ENCODE data around the gene SAP30BP.

SAP30BP gene

DNA sequence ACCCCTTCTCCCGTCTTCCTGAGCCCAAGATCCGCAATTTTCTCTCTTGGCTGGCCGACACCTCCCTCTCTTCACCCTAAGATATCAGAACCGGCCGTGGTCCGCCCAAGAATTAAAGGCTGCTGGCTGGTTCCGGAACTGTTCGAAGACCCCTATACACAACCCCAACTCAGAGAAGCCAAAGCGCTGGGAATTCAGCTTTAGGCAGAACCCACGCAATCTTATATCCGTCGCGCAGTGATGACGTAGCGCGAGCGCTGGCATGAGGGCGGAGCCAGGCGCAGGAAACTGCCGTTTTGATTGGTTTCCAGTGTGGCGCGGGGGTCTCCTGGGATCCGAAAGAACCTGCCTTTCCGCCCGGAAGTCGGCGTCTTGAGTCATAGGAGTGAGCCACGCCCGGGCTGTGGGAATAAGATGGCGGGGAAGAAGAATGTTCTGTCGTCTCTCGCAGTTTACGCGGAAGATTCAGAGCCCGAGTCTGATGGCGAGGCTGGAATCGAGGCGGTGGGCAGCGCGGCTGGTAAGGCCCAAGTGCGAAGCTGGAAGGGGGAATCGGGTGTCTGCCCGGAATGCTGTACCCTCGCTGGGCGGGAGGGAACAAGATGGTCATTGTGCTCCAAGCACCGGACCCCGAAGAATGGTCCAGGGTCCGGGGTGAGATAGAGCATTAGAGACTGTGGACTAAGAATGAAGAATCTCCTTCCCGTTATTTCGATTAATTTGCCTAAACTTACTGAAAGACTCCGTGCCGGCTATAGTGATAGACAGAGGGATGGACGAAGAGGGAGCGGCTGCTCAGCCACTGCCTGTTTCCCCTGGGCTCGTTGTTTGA, at the start of gene SAP30BP, which contains the start of gene RECQL5:
TSS of gene SAP30BP (plus strand) at position 380 of the 832 bp plus-strand sequence. CDS start at position 415, 35 bp downstream.
TSS of gene RECQL5 (minus strand) at position 196 of the 832 bp plus-strand sequence. CDS start 597 bp downstream, outside the sequence.
- TF ChIP-seq, protein P1, sequence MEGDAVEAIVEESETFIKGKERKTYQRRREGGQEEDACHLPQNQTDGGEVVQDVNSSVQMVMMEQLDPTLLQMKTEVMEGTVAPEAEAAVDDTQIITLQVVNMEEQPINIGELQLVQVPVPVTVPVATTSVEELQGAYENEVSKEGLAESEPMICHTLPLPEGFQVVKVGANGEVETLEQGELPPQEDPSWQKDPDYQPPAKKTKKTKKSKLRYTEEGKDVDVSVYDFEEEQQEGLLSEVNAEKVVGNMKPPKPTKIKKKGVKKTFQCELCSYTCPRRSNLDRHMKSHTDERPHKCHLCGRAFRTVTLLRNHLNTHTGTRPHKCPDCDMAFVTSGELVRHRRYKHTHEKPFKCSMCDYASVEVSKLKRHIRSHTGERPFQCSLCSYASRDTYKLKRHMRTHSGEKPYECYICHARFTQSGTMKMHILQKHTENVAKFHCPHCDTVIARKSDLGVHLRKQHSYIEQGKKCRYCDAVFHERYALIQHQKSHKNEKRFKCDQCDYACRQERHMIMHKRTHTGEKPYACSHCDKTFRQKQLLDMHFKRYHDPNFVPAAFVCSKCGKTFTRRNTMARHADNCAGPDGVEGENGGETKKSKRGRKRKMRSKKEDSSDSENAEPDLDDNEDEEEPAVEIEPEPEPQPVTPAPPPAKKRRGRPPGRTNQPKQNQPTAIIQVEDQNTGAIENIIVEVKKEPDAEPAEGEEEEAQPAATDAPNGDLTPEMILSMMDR (IDR thresholded peaks at IDR 0.05; ENCODE audit: low read length, missing control alignments), result no peak
- peak within 1 kb of the TSS; percentile 87 for H3K4me3 ChIP-seq (replicated peaks; ENCODE audit: low read depth, low read length)
- DNase-seq (ENCODE audit: low read depth), result peak; percentile 99

DNA sequence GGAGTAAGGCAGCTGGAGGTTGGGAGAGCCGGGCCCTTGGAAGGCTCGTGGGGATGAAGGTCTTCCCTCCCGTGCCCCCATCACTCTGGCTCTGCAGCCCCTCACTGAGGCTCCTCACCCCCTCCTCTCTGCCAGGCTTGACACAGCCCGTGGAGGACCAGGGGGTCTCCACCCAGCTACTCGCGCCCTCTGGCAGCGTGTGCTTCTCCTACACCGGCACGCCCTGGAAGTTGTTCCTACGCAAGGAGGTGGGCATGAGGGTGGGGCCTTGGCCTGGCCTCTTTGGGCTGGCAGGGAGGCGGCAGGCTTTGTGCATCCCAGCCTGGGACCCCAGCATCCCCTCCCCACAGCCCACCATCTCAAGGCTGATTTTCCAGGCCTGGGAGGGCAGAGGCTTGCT, 49.5 kb upstream of the SAP30BP start:
- H3K4me3 ChIP-seq (replicated peaks; ENCODE audit: low read depth, low read length), result no peak overlapping the region
- TF ChIP-seq, protein P1 (IDR thresholded peaks at IDR 0.05; ENCODE audit: low read length, missing control alignments), result no peak
- DNase-seq (ENCODE audit: low read depth), result no peak

- no peak overlapping the region for H3K4me3 ChIP-seq (replicated peaks; ENCODE audit: low read depth, low read length)
- peak; percentile 50 for DNase-seq (ENCODE audit: low read depth)
- TF ChIP-seq, protein P1 (IDR thresholded peaks at IDR 0.05; ENCODE audit: low read length, missing control alignments), result peak; percentile 59
These were observed 47.4 kb upstream of the SAP30BP start for GRCh38 chr17:75619506-75620431.

- DNase-seq (ENCODE audit: low read depth), result no peak
- H3K4me3 ChIP-seq (replicated peaks; ENCODE audit: low read depth, low read length), result no peak overlapping the region
These were observed 45.6 kb upstream of the SAP30BP start for GRCh38 chr17:75621489-75621888.

DNA sequence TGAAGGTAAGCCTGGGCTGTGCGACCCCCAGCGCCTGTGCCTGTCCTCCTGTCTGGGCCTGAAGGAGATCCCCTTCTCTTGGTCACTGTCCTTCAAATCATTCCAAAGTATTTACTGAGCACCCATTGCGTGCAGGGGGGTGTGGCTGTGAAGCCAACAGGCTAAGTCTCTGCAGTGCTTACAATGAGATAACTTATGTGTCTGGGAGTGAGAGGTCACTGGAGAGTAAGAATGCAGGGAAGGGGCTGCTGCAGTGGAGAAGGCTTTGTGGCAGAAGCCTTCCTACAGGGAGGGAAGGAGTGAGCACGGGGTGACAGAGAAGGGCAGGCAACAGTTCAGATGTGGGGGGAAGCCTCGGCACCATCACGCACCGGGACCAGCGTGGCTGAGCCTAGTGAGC, 45.1 kb upstream of the SAP30BP start:
- H3K4me3 ChIP-seq (replicated peaks; ENCODE audit: low read depth, low read length), result no peak overlapping the region
- TF ChIP-seq, protein P1 (IDR thresholded peaks at IDR 0.05; ENCODE audit: low read length, missing control alignments), result no peak
- no peak for DNase-seq (ENCODE audit: low read depth)

More at GRCh38 chr17:75621489-75621888, 45.6 kb upstream of the SAP30BP start:
- TF ChIP-seq, protein P1 (IDR thresholded peaks at IDR 0.05; ENCODE audit: low read length, missing control alignments), result no peak

DNA sequence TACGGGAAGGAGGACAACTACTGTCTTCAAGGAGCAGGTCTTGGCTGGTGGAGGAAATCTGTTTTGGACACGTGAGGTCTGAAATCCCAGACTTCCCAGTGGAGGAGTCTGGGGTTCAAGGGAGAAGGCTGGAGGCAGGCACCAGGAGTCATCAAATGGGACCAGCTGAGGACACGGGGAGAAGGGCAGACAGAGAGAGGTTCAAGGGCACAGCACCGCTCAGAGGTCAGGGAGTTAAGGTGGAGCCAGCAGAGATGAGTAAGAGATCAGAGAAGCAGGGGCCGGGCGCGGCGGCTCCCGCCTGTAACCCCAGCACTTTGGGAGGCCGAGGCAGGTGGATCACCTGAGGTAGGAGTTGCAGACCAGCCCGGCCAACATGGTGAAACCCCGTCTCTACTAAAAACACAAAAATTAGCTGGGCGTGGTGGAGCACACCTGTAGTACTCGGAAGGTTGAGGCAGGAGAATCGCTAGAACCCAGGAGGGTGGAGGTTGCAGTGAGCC, 44.3 kb upstream of the SAP30BP start:
- DNase-seq (ENCODE audit: low read depth), result no peak
- TF ChIP-seq, protein P1 (IDR thresholded peaks at IDR 0.05; ENCODE audit: low read length, missing control alignments), result no peak
- H3K4me3 ChIP-seq (replicated peaks; ENCODE audit: low read depth, low read length), result no peak overlapping the region

All from fibroblast of pulmonary artery (primary cell).